ENCODE measurements around the gene MMRN1.

The MMRN1 gene

GRCh38 chr4:89914609-89915550, 20.2 kb downstream of the MMRN1 start:
- Histone ChIP-seq H4K20me1 (ENCODE audit: control insufficient read depth, insufficient read depth, low read depth, low read length) (no peaks in the 10 kb centered on the region), H3K27me3 (ENCODE audit: control insufficient read depth, low read length) (peaks cover 6% of the 10 kb centered on the region; the same call in 1 of the 2 replicates), H3K4me2 (ENCODE audit: low read length) (no peak overlapping the region), H3K36me3 (ENCODE audit: control insufficient read depth, low read length) (no peaks in the 10 kb centered on the region), H3K79me2 (ENCODE audit: control insufficient read depth, low read length) (no peaks in the 10 kb centered on the region), H3K4me3 (ENCODE audit: low read length) (no peak overlapping the region), H3K9me2 (replicated peaks; ENCODE audit: control insufficient read depth, low read length) (no peaks in the 10 kb centered on the region), H3F3A (ENCODE audit: control insufficient read depth, insufficient read depth) (no peaks in the 10 kb centered on the region), H3K27ac (ENCODE audit: low read depth, low read length) (no peak overlapping the region), H3K4me1 (ENCODE audit: control insufficient read depth, low read length) (no peaks in the 10 kb centered on the region), H3K9me3 (ENCODE audit: control insufficient read depth, insufficient read depth, low read length) (no peaks in the 10 kb centered on the region)
- TF ChIP-seq EZH2phosphoT487 (IDR thresholded peaks at IDR 0.05; ENCODE audit: borderline replicate concordance, low read length): no peak
- TF ChIP-seq, protein P1, sequence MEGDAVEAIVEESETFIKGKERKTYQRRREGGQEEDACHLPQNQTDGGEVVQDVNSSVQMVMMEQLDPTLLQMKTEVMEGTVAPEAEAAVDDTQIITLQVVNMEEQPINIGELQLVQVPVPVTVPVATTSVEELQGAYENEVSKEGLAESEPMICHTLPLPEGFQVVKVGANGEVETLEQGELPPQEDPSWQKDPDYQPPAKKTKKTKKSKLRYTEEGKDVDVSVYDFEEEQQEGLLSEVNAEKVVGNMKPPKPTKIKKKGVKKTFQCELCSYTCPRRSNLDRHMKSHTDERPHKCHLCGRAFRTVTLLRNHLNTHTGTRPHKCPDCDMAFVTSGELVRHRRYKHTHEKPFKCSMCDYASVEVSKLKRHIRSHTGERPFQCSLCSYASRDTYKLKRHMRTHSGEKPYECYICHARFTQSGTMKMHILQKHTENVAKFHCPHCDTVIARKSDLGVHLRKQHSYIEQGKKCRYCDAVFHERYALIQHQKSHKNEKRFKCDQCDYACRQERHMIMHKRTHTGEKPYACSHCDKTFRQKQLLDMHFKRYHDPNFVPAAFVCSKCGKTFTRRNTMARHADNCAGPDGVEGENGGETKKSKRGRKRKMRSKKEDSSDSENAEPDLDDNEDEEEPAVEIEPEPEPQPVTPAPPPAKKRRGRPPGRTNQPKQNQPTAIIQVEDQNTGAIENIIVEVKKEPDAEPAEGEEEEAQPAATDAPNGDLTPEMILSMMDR (IDR thresholded peaks at IDR 0.05; ENCODE audit: low read depth, low read length, poor library complexity, severe bottlenecking): peak; percentile 20

GRCh38 chr4:89915937-89916336, 21.3 kb downstream of the MMRN1 start:
- peaks cover 4% of the 10 kb centered on the region; the same call in 1 of the 2 replicates for H3K27me3 ChIP-seq (ENCODE audit: control insufficient read depth, low read length)
- H3K4me1 ChIP-seq (ENCODE audit: control insufficient read depth, low read length): no peaks in the 10 kb centered on the region
- no peak overlapping the region for H3K4me3 ChIP-seq (ENCODE audit: low read length)
- no peak for TF ChIP-seq EZH2phosphoT487 (IDR thresholded peaks at IDR 0.05; ENCODE audit: borderline replicate concordance, low read length)
- TF ChIP-seq, protein P1 (IDR thresholded peaks at IDR 0.05; ENCODE audit: low read depth, low read length, poor library complexity, severe bottlenecking): no peak
- H3K36me3 ChIP-seq (ENCODE audit: control insufficient read depth, low read length): no peaks in the 10 kb centered on the region
- H3K4me2 ChIP-seq (ENCODE audit: low read length): no peak overlapping the region
- no peaks in the 10 kb centered on the region for H3F3A ChIP-seq (ENCODE audit: control insufficient read depth, insufficient read depth)
- no peaks in the 10 kb centered on the region for H3K79me2 ChIP-seq (ENCODE audit: control insufficient read depth, low read length)
- H3K27ac ChIP-seq (ENCODE audit: low read depth, low read length): no peak overlapping the region
- H4K20me1 ChIP-seq (ENCODE audit: control insufficient read depth, insufficient read depth, low read depth, low read length): no peaks in the 10 kb centered on the region
- no peaks in the 10 kb centered on the region for H3K9me2 ChIP-seq (replicated peaks; ENCODE audit: control insufficient read depth, low read length)
- no peaks in the 10 kb centered on the region for H3K9me3 ChIP-seq (ENCODE audit: control insufficient read depth, insufficient read depth, low read length)

GRCh38 chr4:89922848-89923416, 28.3 kb downstream of the MMRN1 start:
- Histone ChIP-seq H3K27me3 (ENCODE audit: control insufficient read depth, low read length) (no peaks in the 10 kb centered on the region), H4K20me1 (ENCODE audit: control insufficient read depth, insufficient read depth, low read depth, low read length) (no peaks in the 10 kb centered on the region), H3F3A (ENCODE audit: control insufficient read depth, insufficient read depth) (no peaks in the 10 kb centered on the region), H3K9me3 (ENCODE audit: control insufficient read depth, insufficient read depth, low read length) (no peaks in the 10 kb centered on the region), H3K9me2 (replicated peaks; ENCODE audit: control insufficient read depth, low read length) (no peaks in the 10 kb centered on the region), H3K27ac (ENCODE audit: low read depth, low read length) (no peak overlapping the region), H3K4me3 (ENCODE audit: low read length) (no peak overlapping the region), H3K36me3 (ENCODE audit: control insufficient read depth, low read length) (no peaks in the 10 kb centered on the region), H3K4me2 (ENCODE audit: low read length) (no peak overlapping the region), H3K4me1 (ENCODE audit: control insufficient read depth, low read length) (no peaks in the 10 kb centered on the region), H3K79me2 (ENCODE audit: control insufficient read depth, low read length) (no peaks in the 10 kb centered on the region)
- no peak for TF ChIP-seq EZH2phosphoT487 (IDR thresholded peaks at IDR 0.05; ENCODE audit: borderline replicate concordance, low read length)
- TF ChIP-seq, protein P1 (IDR thresholded peaks at IDR 0.05; ENCODE audit: low read depth, low read length, poor library complexity, severe bottlenecking): no peak

Data from DOHH2 (cell line).